HEK293 (cell line): ENCODE data around the gene SHC4.

Source experiments
- CTCF ChIP-seq: fragments of 450-650 bp; formaldehyde crosslinking; IDR thresholded peaks from 2 replicates; pipeline ENCODE4 v1.5.1; 2016; ENCODE audit warnings: missing biosample characterization, missing genetic modification characterization
- PBX3 ChIP-seq: sonication (generic); formaldehyde crosslinking; IDR thresholded peaks from 2 replicates; pipeline ENCODE4 v1.8.1; 2022; ENCODE audit warnings: mild to moderate bottlenecking, moderate library complexity, missing genetic modification reagents
- YY2 ChIP-seq: fragments of 450-650 bp; formaldehyde crosslinking; IDR thresholded peaks from 2 replicates; pipeline ENCODE4 v1.5.1; 2016; ENCODE audit warnings: missing biosample characterization, missing genetic modification characterization
- ZNF274 ChIP-seq, 2 experiments: fragments of 200-500 bp in 1 of 2; fragments of 450-650 bp in 1 of 2; sonication (Bioruptor generic) in 1 of 2; formaldehyde crosslinking in 1 of 2; IDR thresholded peaks; 2 replicates each; pipeline versions ENCODE4 v1.5.1 to v1.6.1; 2014 to 2016; ENCODE audit warnings: borderline replicate concordance in 1 of 2, inconsistent platforms in 1 of 2, low read length in 1 of 2, missing biosample characterization in 1 of 2, missing genetic modification characterization in 1 of 2
- ZNF629 ChIP-seq: fragments of 450-650 bp; formaldehyde crosslinking; IDR thresholded peaks from 2 replicates; pipeline ENCODE4 v1.5.1; 2017; ENCODE audit warnings: missing biosample characterization, missing genetic modification characterization
- ZNF792 ChIP-seq: fragments of 450-650 bp; formaldehyde crosslinking; IDR thresholded peaks from 2 replicates; pipeline ENCODE4 v1.5.1; 2016; ENCODE audit warnings: missing biosample characterization, missing genetic modification characterization
- ZXDB ChIP-seq: fragments of 450-650 bp; formaldehyde crosslinking; IDR thresholded peaks from 2 replicates; pipeline ENCODE4 v1.5.1; 2016; ENCODE audit warnings: missing biosample characterization, missing genetic modification characterization
- TF ChIP-seq, protein P1 (sequence below): fragments of 450-650 bp; formaldehyde crosslinking; IDR thresholded peaks from 2 replicates; pipeline ENCODE4 v1.5.1; 2017; ENCODE audit warnings: missing biosample characterization, missing genetic modification characterization
- TF ChIP-seq, protein P2 (sequence below): IDR thresholded peaks from 2 replicates; pipeline ENCODE4 v1.6.1; 2011; ENCODE audit warnings: mild to moderate bottlenecking, low read depth, low read length, borderline replicate concordance

GRCh38 chr15:48883699-48884098 lies 80.0 kb downstream of the SHC4 start:
- TF ChIP-seq, protein P1, sequence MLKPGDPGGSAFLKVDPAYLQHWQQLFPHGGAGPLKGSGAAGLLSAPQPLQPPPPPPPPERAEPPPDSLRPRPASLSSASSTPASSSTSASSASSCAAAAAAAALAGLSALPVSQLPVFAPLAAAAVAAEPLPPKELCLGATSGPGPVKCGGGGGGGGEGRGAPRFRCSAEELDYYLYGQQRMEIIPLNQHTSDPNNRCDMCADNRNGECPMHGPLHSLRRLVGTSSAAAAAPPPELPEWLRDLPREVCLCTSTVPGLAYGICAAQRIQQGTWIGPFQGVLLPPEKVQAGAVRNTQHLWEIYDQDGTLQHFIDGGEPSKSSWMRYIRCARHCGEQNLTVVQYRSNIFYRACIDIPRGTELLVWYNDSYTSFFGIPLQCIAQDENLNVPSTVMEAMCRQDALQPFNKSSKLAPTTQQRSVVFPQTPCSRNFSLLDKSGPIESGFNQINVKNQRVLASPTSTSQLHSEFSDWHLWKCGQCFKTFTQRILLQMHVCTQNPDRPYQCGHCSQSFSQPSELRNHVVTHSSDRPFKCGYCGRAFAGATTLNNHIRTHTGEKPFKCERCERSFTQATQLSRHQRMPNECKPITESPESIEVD (tag by site-specific recombination), result no peak
- TF ChIP-seq, protein P2, sequence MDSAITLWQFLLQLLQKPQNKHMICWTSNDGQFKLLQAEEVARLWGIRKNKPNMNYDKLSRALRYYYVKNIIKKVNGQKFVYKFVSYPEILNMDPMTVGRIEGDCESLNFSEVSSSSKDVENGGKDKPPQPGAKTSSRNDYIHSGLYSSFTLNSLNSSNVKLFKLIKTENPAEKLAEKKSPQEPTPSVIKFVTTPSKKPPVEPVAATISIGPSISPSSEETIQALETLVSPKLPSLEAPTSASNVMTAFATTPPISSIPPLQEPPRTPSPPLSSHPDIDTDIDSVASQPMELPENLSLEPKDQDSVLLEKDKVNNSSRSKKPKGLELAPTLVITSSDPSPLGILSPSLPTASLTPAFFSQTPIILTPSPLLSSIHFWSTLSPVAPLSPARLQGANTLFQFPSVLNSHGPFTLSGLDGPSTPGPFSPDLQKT, result no peak
- TF ChIP-seq ZNF274 (IDR thresholded peaks at IDR 0.05; ENCODE audit: low read length) (no peak), ZNF274 (tag by site-specific recombination; IDR thresholded peaks at IDR 0.05; ENCODE audit: borderline replicate concordance) (no peak), ZNF629 (tag by site-specific recombination) (no peak), YY2 (tag by site-specific recombination) (no peak), CTCF (tag by site-specific recombination) (no peak), ZXDB (tag by site-specific recombination) (no peak), PBX3 (CRISPR knock-in tag) (no peak), ZNF792 (tag by site-specific recombination) (no peak)
